CD4-positive, alpha-beta T cell (primary cell): ENCODE data around the gene KCNJ6. TPM values are rescaled to one million over a fixed set of nuclear protein-coding genes. Genes with fewer than 3 reads are reported as not detected.

ENCODE experiments used
- ATAC-seq: fragments of 200-7000 bp; cut with Tn5 transposase; one replicate; pipeline ENCODE4 v1.10.0; 2022; ENCODE audit warnings: mild to moderate bottlenecking; ENCODE audit not compliant: poor library complexity
- CTCF ChIA-PET: fragments of 350-600 bp; sonication (Branson Sonifier 250); formaldehyde crosslinking; loops from one replicate; lab custom pipeline; 2021; ENCODE audit warnings: antibody characterized with exemption, inconsistent platforms; lab: Charles Lee
- POLR2A ChIA-PET: fragments of 350-600 bp; sonication (Branson Sonifier 250); formaldehyde crosslinking; loops from one replicate; lab custom pipeline; 2021; ENCODE audit warnings: antibody characterized with exemption, inconsistent platforms; lab: Charles Lee
- DNase-seq, 14 experiments: peaks; one replicate each; pipeline ENCODE4 v3.0.0-alpha.2; 2013 to 2020; ENCODE audit warnings: mixed read lengths in 2 of 14
- H3K27ac ChIP-seq, 2 donors: one replicate each; pipeline versions ENCODE4 v1.5.1 to v1.7.0; 2013; ENCODE audit warnings: low read length in 2 of 2, low read depth in 1 of 2, mild to moderate bottlenecking in 1 of 2
- H3K27me3 ChIP-seq, 2 experiments: 1 replicate in 1 of 2; 2 replicates in 1 of 2; pipeline versions ENCODE4 v1.6.1 to v1.7.0; 2013; ENCODE audit warnings: low read length in 2 of 2, control low read depth in 1 of 2, mild to moderate bottlenecking in 1 of 2, moderate library complexity in 1 of 2; ENCODE audit not compliant: insufficient read depth in 2 of 2, control insufficient read depth in 1 of 2
- H3K36me3 ChIP-seq: one replicate; pipeline ENCODE4 v1.6.1; 2013; ENCODE audit warnings: low read length, control low read depth; ENCODE audit not compliant: insufficient read depth
- H3K4me1 ChIP-seq: one replicate; pipeline ENCODE4 v1.6.1; 2013; ENCODE audit warnings: low read length, control low read depth; ENCODE audit not compliant: insufficient read depth
- H3K4me3 ChIP-seq: one replicate; pipeline ENCODE4 v1.5.1; 2013; ENCODE audit warnings: mild to moderate bottlenecking, low read length, moderate library complexity
- H3K9me3 ChIP-seq, 2 experiments: 1 replicate in 1 of 2; 2 replicates in 1 of 2; pipeline versions ENCODE4 v1.6.1 to v1.7.0; 2013; ENCODE audit warnings: low read length in 2 of 2, mild to moderate bottlenecking in 2 of 2, control low read depth in 1 of 2, moderate library complexity in 1 of 2; ENCODE audit not compliant: control insufficient read depth in 1 of 2, insufficient read depth in 1 of 2
- H3K27ac Mint-ChIP-seq: one replicate; pipeline ENCODE4 v1.8.0; 2020; ENCODE audit warnings: mixed read lengths
- H3K27me3 Mint-ChIP-seq: one replicate; pipeline ENCODE4 v1.8.0; 2021; ENCODE audit warnings: mixed read lengths
- H3K36me3 Mint-ChIP-seq: one replicate; pipeline ENCODE4 v1.8.0; 2021; ENCODE audit warnings: low read depth, mixed read lengths
- H3K4me1 Mint-ChIP-seq: one replicate; pipeline ENCODE4 v1.8.0; 2021; ENCODE audit warnings: low read depth, mixed read lengths
- H3K4me3 Mint-ChIP-seq: one replicate; pipeline ENCODE4 v1.8.0; 2020; ENCODE audit warnings: mild to moderate bottlenecking, mixed read lengths
- H3K9me3 Mint-ChIP-seq: one replicate; pipeline ENCODE4 v1.8.0; 2020; ENCODE audit warnings: mixed read lengths
- intact Hi-C, 2 experiments: fragments of 100-400 bp; cut with DNase I in 1 of 2; cut with micrococcal nuclease in 1 of 2; formaldehyde crosslinking; loops; one replicate each; pipeline versions ENCODE4 v1.15.1 to v1.9.0; 2023 to 2025; cut with DNase I, micrococcal nuclease
- total RNA-seq, 174 experiments: library from RNA in 2 of 174; stranded (reverse) in 2 of 174; gene quantifications; one replicate each; pipeline ENCODE4 v1.2.3 and lab custom pipeline; 2021 to 2026
- TF ChIP-seq, protein P1 (sequence below): fragments of 200-600 bp; IDR thresholded peaks from one replicate; pipeline ENCODE4 v1.8.0; 2022; ENCODE audit warnings: antibody characterized with exemption, mild to moderate bottlenecking

Gene KCNJ6
- total RNA-seq, 2 experiments from 2014 or later: not detected

DNA sequence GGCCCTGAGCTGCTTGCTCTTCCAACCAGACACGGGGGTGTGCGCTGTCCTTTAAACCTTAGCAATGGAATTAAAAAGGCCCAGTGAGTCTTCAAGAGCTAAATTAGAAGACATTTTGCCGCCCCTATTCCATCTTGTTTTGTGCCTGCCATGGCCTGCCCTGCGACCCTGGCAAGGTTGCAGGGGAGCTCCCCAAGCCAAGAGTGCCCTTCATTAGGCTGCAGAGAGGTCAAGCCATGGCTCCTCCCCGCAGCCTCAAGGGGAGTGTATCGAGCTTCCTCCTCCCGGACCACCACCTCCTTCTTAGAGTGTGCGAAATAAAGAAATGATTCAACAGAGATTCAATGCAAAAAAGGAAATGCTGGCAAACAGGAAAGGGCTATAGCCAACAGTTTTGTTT is 293.5 kb downstream of the KCNJ6 start:
- no peaks in the 10 kb centered on the region for H3K9me3 ChIP-seq
- Mint-ChIP-seq H3K36me3 (no peaks in the 10 kb centered on the region), H3K4me1 (no peaks in the 10 kb centered on the region), H3K27ac (no peak overlapping the region), H3K9me3 (no peaks in the 10 kb centered on the region), H3K4me3 (no peak overlapping the region), H3K27me3 (peaks cover 29% of the 10 kb centered on the region)
- H3K36me3 ChIP-seq: no peaks in the 10 kb centered on the region
- TF ChIP-seq, protein P1, sequence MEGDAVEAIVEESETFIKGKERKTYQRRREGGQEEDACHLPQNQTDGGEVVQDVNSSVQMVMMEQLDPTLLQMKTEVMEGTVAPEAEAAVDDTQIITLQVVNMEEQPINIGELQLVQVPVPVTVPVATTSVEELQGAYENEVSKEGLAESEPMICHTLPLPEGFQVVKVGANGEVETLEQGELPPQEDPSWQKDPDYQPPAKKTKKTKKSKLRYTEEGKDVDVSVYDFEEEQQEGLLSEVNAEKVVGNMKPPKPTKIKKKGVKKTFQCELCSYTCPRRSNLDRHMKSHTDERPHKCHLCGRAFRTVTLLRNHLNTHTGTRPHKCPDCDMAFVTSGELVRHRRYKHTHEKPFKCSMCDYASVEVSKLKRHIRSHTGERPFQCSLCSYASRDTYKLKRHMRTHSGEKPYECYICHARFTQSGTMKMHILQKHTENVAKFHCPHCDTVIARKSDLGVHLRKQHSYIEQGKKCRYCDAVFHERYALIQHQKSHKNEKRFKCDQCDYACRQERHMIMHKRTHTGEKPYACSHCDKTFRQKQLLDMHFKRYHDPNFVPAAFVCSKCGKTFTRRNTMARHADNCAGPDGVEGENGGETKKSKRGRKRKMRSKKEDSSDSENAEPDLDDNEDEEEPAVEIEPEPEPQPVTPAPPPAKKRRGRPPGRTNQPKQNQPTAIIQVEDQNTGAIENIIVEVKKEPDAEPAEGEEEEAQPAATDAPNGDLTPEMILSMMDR: no peak
- no peak overlapping the region for H3K27ac ChIP-seq
- DNase-seq (no peak), ATAC-seq (no peak)
- intact Hi-C loops: no loop called here
- ChIA-PET POLR2A (no interaction called here), CTCF (interaction anchor here (0.6 kb wide), 1 partner anchor 867 kb away, joined by 3 read pairs; no protein-coding TSS in a partner anchor)
- H3K4me3 ChIP-seq: no peak overlapping the region
- H3K27me3 ChIP-seq: no peaks in the 10 kb centered on the region
- no peaks in the 10 kb centered on the region for H3K4me1 ChIP-seq

DNA sequence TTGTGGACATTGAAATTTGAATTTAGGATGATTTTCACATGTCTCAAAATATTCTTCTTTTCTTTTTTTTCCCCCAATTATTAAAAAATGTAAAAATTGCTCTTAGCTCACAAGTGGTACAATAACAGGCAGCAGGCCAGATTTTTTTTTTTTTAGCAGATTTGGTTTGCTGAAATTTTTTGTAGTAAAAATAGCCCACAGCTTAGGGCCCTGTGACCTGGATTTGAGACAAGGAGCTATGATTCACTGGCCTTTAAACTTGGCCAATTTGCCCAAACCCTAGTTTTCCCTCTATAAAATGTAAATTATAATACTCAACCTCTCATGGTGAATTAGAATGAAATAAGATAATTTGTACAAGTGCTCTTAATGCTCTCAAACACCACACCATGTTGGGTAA is 295.9 kb downstream of the KCNJ6 start:
- Histone ChIP-seq H3K4me3 (no peak overlapping the region), H3K27ac (no peak overlapping the region), H3K4me1 (no peaks in the 10 kb centered on the region), H3K9me3 (no peaks in the 10 kb centered on the region), H3K27me3 (no peaks in the 10 kb centered on the region), H3K36me3 (no peaks in the 10 kb centered on the region)
- ATAC-seq (no peak), DNase-seq (no peak)
- Mint-ChIP-seq H3K27me3 (peaks cover 19% of the 10 kb centered on the region), H3K27ac (no peak overlapping the region), H3K4me3 (no peak overlapping the region), H3K36me3 (no peaks in the 10 kb centered on the region), H3K4me1 (no peaks in the 10 kb centered on the region), H3K9me3 (no peaks in the 10 kb centered on the region)
- CTCF ChIA-PET: no interaction called here
- intact Hi-C loops: no loop called here
- POLR2A ChIA-PET: no interaction called here
- TF ChIP-seq, protein P1: no peak

DNA sequence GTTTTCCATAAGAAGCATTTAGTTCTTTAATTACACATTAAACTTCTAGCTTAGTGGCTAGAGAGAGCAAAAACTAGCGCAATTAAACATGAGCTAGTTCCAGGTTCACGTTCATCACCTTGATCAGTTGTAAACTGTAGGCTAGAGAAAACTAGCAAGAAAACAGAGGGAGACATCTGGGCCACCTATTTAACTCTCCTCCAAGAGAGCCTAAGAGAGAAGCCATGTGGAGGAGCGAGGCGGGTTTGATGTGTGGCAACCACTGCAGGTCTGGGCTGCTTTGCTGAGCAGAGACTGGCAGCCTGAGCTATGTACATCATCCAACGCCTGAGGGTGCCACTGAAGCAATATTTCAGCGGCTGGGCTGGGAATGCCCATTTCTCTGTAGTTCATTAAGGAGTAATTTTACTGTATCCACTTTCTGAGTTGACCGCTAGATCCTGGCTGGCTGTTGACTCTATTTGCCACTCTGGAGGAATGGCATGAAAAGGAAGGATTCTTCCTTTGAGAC is 296.7 kb downstream of the KCNJ6 start:
- Mint-ChIP-seq H3K27me3 (peaks cover 17% of the 10 kb centered on the region), H3K27ac (no peak overlapping the region), H3K4me3 (no peak overlapping the region), H3K9me3 (no peaks in the 10 kb centered on the region), H3K36me3 (no peaks in the 10 kb centered on the region), H3K4me1 (no peaks in the 10 kb centered on the region)
- TF ChIP-seq, protein P1: no peak
- no peaks in the 10 kb centered on the region for H3K36me3 ChIP-seq
- H3K9me3 ChIP-seq: no peaks in the 10 kb centered on the region
- H3K27me3 ChIP-seq: no peaks in the 10 kb centered on the region
- no peak overlapping the region for H3K27ac ChIP-seq
- no peak for DNase-seq
- POLR2A ChIA-PET: no interaction called here
- no peak overlapping the region for H3K4me3 ChIP-seq
- no peak for ATAC-seq
- CTCF ChIA-PET: no interaction called here
- H3K4me1 ChIP-seq: no peaks in the 10 kb centered on the region
- intact Hi-C loops: no loop called here
